HTR-8/SVneo (cell line): ENCODE data around the gene SPRR5.

ENCODE experiments used
- DNase-seq: peaks from one replicate; pipeline ENCODE4 v3.0.0; 2011; ENCODE audit warnings: low spot score, mixed read lengths; ENCODE audit not compliant: insufficient read length
- FAIRE-seq: peaks from 2 replicates; lab custom pipeline; 2011; peaks lifted over from hg19 to GRCh38; lab: Jason Lieb, UNC

Gene SPRR5

GRCh38 chr1:152941037-152941711 is 5.8 kb upstream of the SPRR5 start:
- DNase-seq, result no peak

GRCh38 chr1:152942161-152942560 is 4.8 kb upstream of the SPRR5 start:
- DNase-seq (no peak), FAIRE-seq (no peak)

More at GRCh38 chr1:152941037-152941711, 5.8 kb upstream of the SPRR5 start:
- FAIRE-seq, result no peak

- DNase-seq (no peak), FAIRE-seq (no peak)
These were observed 758 bp upstream of the SPRR5 start for GRCh38 chr1:152946248-152946647.

GRCh38 chr1:152951711-152952110 is 4.7 kb downstream of the SPRR5 start:
- DNase-seq, result no peak
- no peak for FAIRE-seq

- no peak for FAIRE-seq
- DNase-seq, result no peak
These were observed 6.8 kb downstream of the SPRR5 start for GRCh38 chr1:152953761-152954160.

GRCh38 chr1:152954436-152954835 is 7.4 kb downstream of the SPRR5 start:
- FAIRE-seq (no peak), DNase-seq (no peak)

- DNase-seq (no peak), FAIRE-seq (no peak)
These were observed 10.6 kb downstream of the SPRR5 start for GRCh38 chr1:152957561-152957960.

GRCh38 chr1:152959273-152959672 is 12.3 kb downstream of the SPRR5 start:
- FAIRE-seq, result no peak
- DNase-seq, result no peak

- no peak for FAIRE-seq
These were observed 12.9 kb downstream of the SPRR5 start for GRCh38 chr1:152959801-152960451.

GRCh38 chr1:152960452-152961044 is 13.5 kb downstream of the SPRR5 start:
- FAIRE-seq, result no peak
- no peak for DNase-seq

More at GRCh38 chr1:152959801-152960451, 12.9 kb downstream of the SPRR5 start:
- no peak for DNase-seq

GRCh38 chr1:152961226-152961891 is 14.4 kb downstream of the SPRR5 start:
- FAIRE-seq, result no peak
- DNase-seq, result no peak

- no peak for FAIRE-seq
- no peak for DNase-seq
These were observed 15.9 kb downstream of the SPRR5 start for GRCh38 chr1:152962876-152963415.

- no peak for DNase-seq
- FAIRE-seq, result no peak
These were observed 17.5 kb downstream of the SPRR5 start for GRCh38 chr1:152964536-152964935.

- no peak for DNase-seq
- FAIRE-seq, result no peak
These were observed 18.8 kb downstream of the SPRR5 start for GRCh38 chr1:152965853-152966252.

- DNase-seq (no peak), FAIRE-seq (no peak)
These were observed 20.2 kb downstream of the SPRR5 start for GRCh38 chr1:152967201-152967600.

- FAIRE-seq (no peak), DNase-seq (no peak)
These were observed 21.2 kb downstream of the SPRR5 start for GRCh38 chr1:152968248-152968647.

- no peak for FAIRE-seq
- DNase-seq, result no peak
These were observed 22.0 kb downstream of the SPRR5 start for GRCh38 chr1:152969036-152969435.

GRCh38 chr1:152970495-152970894 is 23.5 kb downstream of the SPRR5 start, which contains the start of gene SPRR4:
Gene SPRR4 (plus strand): TSS chr1:152970648. CDS start chr1:152971891, 1,243 bp downstream.
- FAIRE-seq (no peak), DNase-seq (no peak)

GRCh38 chr1:152972196-152972886 is 25.3 kb downstream of the SPRR5 start:
- FAIRE-seq, result no peak
- DNase-seq, result no peak

GRCh38 chr1:152976688-152977087 is 29.7 kb downstream of the SPRR5 start:
- DNase-seq (no peak), FAIRE-seq (no peak)
